HG02852 (cell line): Measurements from ENCODE around the gene GLB1L2.

ENCODE experiments used
- ATAC-seq: cut with Tn5 transposase; IDR thresholded peaks from one replicate; pipeline ENCODE4 v1.9.1; 2021; ENCODE audit warnings: mild to moderate bottlenecking, moderate library complexity; ENCODE audit not compliant: unreplicated experiment

The GLB1L2 gene

GRCh38 chr11:134383576-134384221 lies 51.9 kb downstream of the GLB1L2 start:
- ATAC-seq: no peak

GRCh38 chr11:134384406-134384805 lies 52.6 kb downstream of the GLB1L2 start:
- ATAC-seq: no peak

- no peak for ATAC-seq
These were observed 53.4 kb downstream of the GLB1L2 start for GRCh38 chr11:134385171-134385570.

- no peak for ATAC-seq
These were observed 54.2 kb downstream of the GLB1L2 start for GRCh38 chr11:134385774-134386565.

- ATAC-seq: no peak
These were observed 55.2 kb downstream of the GLB1L2 start for GRCh38 chr11:134386945-134387344.

- no peak for ATAC-seq
These were observed 55.7 kb downstream of the GLB1L2 start for GRCh38 chr11:134387501-134387900.

- no peak for ATAC-seq
These were observed 56.8 kb downstream of the GLB1L2 start for GRCh38 chr11:134388590-134388989.

- no peak for ATAC-seq
These were observed 57.8 kb downstream of the GLB1L2 start for GRCh38 chr11:134389464-134390180.

GRCh38 chr11:134390706-134391569 lies 59.1 kb downstream of the GLB1L2 start:
- ATAC-seq: no peak

GRCh38 chr11:134391656-134392055 lies 59.9 kb downstream of the GLB1L2 start:
- ATAC-seq: no peak

GRCh38 chr11:134392953-134393615 lies 61.3 kb downstream of the GLB1L2 start:
- no peak for ATAC-seq

GRCh38 chr11:134393638-134394037 lies 61.9 kb downstream of the GLB1L2 start:
- ATAC-seq: no peak

- ATAC-seq: no peak
These were observed 62.5 kb downstream of the GLB1L2 start for GRCh38 chr11:134394311-134394710.

GRCh38 chr11:134395002-134395401 lies 63.2 kb downstream of the GLB1L2 start:
- no peak for ATAC-seq

- no peak for ATAC-seq
These were observed 65.7 kb downstream of the GLB1L2 start for GRCh38 chr11:134397304-134398078.

GRCh38 chr11:134398079-134398444 lies 66.3 kb downstream of the GLB1L2 start:
- ATAC-seq: no peak

- ATAC-seq: no peak
These were observed 67.0 kb downstream of the GLB1L2 start for GRCh38 chr11:134398644-134399292.

- no peak for ATAC-seq
These were observed 67.5 kb downstream of the GLB1L2 start for GRCh38 chr11:134399293-134399654.

GRCh38 chr11:134399996-134400395 lies 68.2 kb downstream of the GLB1L2 start:
- ATAC-seq: no peak
